BLaER1 treated with 17β-estradiol and CSF1 and Interleukin-3, amounts not matched to agents 10 nM and 100 nM (cell line): ENCODE measurements around the gene ALK.
"Not testable (repeated sequence)": the region's sequence is repeated elsewhere in the genome, so short reads cannot be mapped to it uniquely, and the experiment has no call there.

ENCODE experiments used
- H3K27ac ChIP-seq, 11 experiments: shearing (Covaris generic); formaldehyde crosslinking; 2 replicates each; pipeline ENCODE4 v1.8.1; 2022
- H3K27me3 ChIP-seq, 11 experiments: shearing (Covaris generic); formaldehyde crosslinking; 2 replicates each; pipeline ENCODE4 v1.8.1; 2022
- H3K36me3 ChIP-seq, 11 experiments: shearing (Covaris generic); formaldehyde crosslinking; 2 replicates each; pipeline ENCODE4 v1.8.1; 2022
- H3K4me1 ChIP-seq, 10 experiments: shearing (Covaris generic); formaldehyde crosslinking; 2 replicates each; pipeline ENCODE4 v1.8.1; 2022
- H3K4me2 ChIP-seq, 11 experiments: shearing (Covaris generic); formaldehyde crosslinking; 2 replicates each; pipeline ENCODE4 v1.8.1; 2022
- H3K4me3 ChIP-seq, 10 experiments: shearing (Covaris generic); formaldehyde crosslinking; 2 replicates each; pipeline ENCODE4 v1.8.1; 2022
- H3K9ac ChIP-seq, 11 experiments: shearing (Covaris generic); formaldehyde crosslinking; 2 replicates each; pipeline ENCODE4 v1.8.1; 2022
- H3K9me3 ChIP-seq, 11 experiments: shearing (Covaris generic); formaldehyde crosslinking; replicated peaks in 1 of 11; 2 replicates each; pipeline ENCODE4 v1.8.1; 2022
- H4K20me1 ChIP-seq, 11 experiments: shearing (Covaris generic); formaldehyde crosslinking; 2 replicates each; pipeline ENCODE4 v1.8.1; 2022
- Cebpa-rat ChIP-seq, 11 experiments: shearing (Covaris generic); IDR thresholded peaks; 2 replicates each; pipeline ENCODE4 v1.8.1; 2022

Gene ALK

GRCh38 chr2:29245742-29246382, 675.5 kb downstream of the ALK start:
- Histone ChIP-seq H3K36me3 (no peaks in the 10 kb centered on the region), H3K9ac (no peak overlapping the region), H3K4me1 (peaks cover 0 to 29% (median 23%) of the 10 kb centered on the region in 10 experiments; a peak in 16 of 20 replicates), H3K27me3 (no peaks in the 10 kb centered on the region), H3K4me3 (no peak overlapping the region), H4K20me1 (0 out of 22 replicates have a peak, but pooled peaks cover 0 to 3% (median 0%) of the 10 kb centered on the region in 11 experiments), H3K27ac (no peak overlapping the region), H3K4me2 (no peak overlapping the region), H3K9me3 (no peaks in the 10 kb centered on the region)
- no peak for TF ChIP-seq Cebpa-rat (IDR thresholded peaks at IDR 0.05)

- H3K27ac ChIP-seq, H3K9me3 ChIP-seq, H3K4me2 ChIP-seq, H3K36me3 ChIP-seq, H3K27me3 ChIP-seq, H3K9ac ChIP-seq, H3K4me3 ChIP-seq, H4K20me1 ChIP-seq: not testable (repeated sequence)
- H3K4me1 ChIP-seq, result peaks cover 0 to 29% (median 22%) of the 10 kb centered on the region in 10 experiments; a peak in 17 of 20 replicates
These were observed 676.2 kb downstream of the ALK start for GRCh38 chr2:29245035-29245741.

GRCh38 chr2:29242621-29243375, 678.6 kb downstream of the ALK start:
- Histone ChIP-seq H3K9ac (no peak overlapping the region), H3K27me3 (no peaks in the 10 kb centered on the region), H3K36me3 (no peaks in the 10 kb centered on the region), H3K4me1 (peaks cover 0 to 11% (median 1%) of the 10 kb centered on the region in 10 experiments; a peak in 5 of 20 replicates), H3K27ac (no peak overlapping the region), H3K4me3 (no peak overlapping the region), H3K9me3 (no peaks in the 10 kb centered on the region), H4K20me1 (0 out of 22 replicates have a peak, but pooled peaks cover 0 to 3% (median 0%) of the 10 kb centered on the region in 11 experiments), H3K4me2 (no peak overlapping the region)
- no peak for TF ChIP-seq Cebpa-rat (IDR thresholded peaks at IDR 0.05)

- H3K4me2 ChIP-seq, result no peak overlapping the region
- no peak overlapping the region for H3K27ac ChIP-seq
- TF ChIP-seq Cebpa-rat (IDR thresholded peaks at IDR 0.05), result no peak
- H3K36me3 ChIP-seq, result no peaks in the 10 kb centered on the region
- no peak overlapping the region for H3K9ac ChIP-seq
- H3K9me3 ChIP-seq, result no peaks in the 10 kb centered on the region
- H3K4me3 ChIP-seq, result no peak overlapping the region
- no peaks in the 10 kb centered on the region for H4K20me1 ChIP-seq
- H3K27me3 ChIP-seq, result no peaks in the 10 kb centered on the region
- H3K4me1 ChIP-seq, result peaks cover 0 to 11% (median 0%) of the 10 kb centered on the region in 10 experiments; a peak in 3 of 20 replicates
These were observed 679.3 kb downstream of the ALK start for GRCh38 chr2:29241955-29242565.

- TF ChIP-seq Cebpa-rat (IDR thresholded peaks at IDR 0.05), result no peak
- no peaks in the 10 kb centered on the region for H3K9me3 ChIP-seq
- no peak overlapping the region for H3K27ac ChIP-seq
- no peaks in the 10 kb centered on the region for H3K27me3 ChIP-seq
- H4K20me1 ChIP-seq, result no peaks in the 10 kb centered on the region
- H3K4me2 ChIP-seq, result no peak overlapping the region
- no peak overlapping the region for H3K9ac ChIP-seq
- peaks cover 0 to 11% (median 0%) of the 10 kb centered on the region in 10 experiments; a peak in 3 of 20 replicates for H3K4me1 ChIP-seq
- H3K36me3 ChIP-seq, result no peaks in the 10 kb centered on the region
- H3K4me3 ChIP-seq, result no peak overlapping the region
These were observed 680.0 kb downstream of the ALK start for GRCh38 chr2:29241341-29241740.

GRCh38 chr2:29240601-29241000, 680.8 kb downstream of the ALK start:
- Histone ChIP-seq H3K9ac (no peak overlapping the region), H3K4me3 (no peak overlapping the region), H3K36me3 (no peaks in the 10 kb centered on the region), H3K4me2 (no peak overlapping the region), H3K27me3 (no peaks in the 10 kb centered on the region), H4K20me1 (no peaks in the 10 kb centered on the region), H3K27ac (no peak overlapping the region), H3K9me3 (no peaks in the 10 kb centered on the region), H3K4me1 (peaks cover 0 to 11% (median 0%) of the 10 kb centered on the region in 10 experiments; a peak in 3 of 20 replicates)
- TF ChIP-seq Cebpa-rat (IDR thresholded peaks at IDR 0.05), result no peak

GRCh38 chr2:29239209-29239960, 682.0 kb downstream of the ALK start:
- Histone ChIP-seq H3K4me3 (no peak overlapping the region), H3K27me3 (no peaks in the 10 kb centered on the region), H3K4me1 (peaks cover 0 to 11% (median 0%) of the 10 kb centered on the region in 10 experiments; a peak in 3 of 20 replicates), H3K27ac (no peak overlapping the region), H3K9me3 (no peaks in the 10 kb centered on the region), H3K36me3 (no peaks in the 10 kb centered on the region), H3K9ac (no peak overlapping the region), H3K4me2 (peak overlapping the region in 1 of 11 experiments; percentile 57; a peak in 2 of 22 replicates), H4K20me1 (no peaks in the 10 kb centered on the region; a peak in 1 of 22 replicates)
- TF ChIP-seq Cebpa-rat (IDR thresholded peaks at IDR 0.05), result no peak

- no peaks in the 10 kb centered on the region for H3K27me3 ChIP-seq
- H3K27ac ChIP-seq, result no peak overlapping the region
- H3K9ac ChIP-seq, result no peak overlapping the region
- H3K4me1 ChIP-seq, result peaks cover 0 to 11% (median 0%) of the 10 kb centered on the region in 10 experiments; a peak in 3 of 20 replicates
- H3K9me3 ChIP-seq, result no peaks in the 10 kb centered on the region
- no peaks in the 10 kb centered on the region; a peak in 1 of 22 replicates for H4K20me1 ChIP-seq
- TF ChIP-seq Cebpa-rat (IDR thresholded peaks at IDR 0.05), result no peak
- H3K4me2 ChIP-seq, result no peak overlapping the region
- H3K4me3 ChIP-seq, result no peak overlapping the region
- no peaks in the 10 kb centered on the region for H3K36me3 ChIP-seq
These were observed 682.9 kb downstream of the ALK start for GRCh38 chr2:29238497-29238896.
